ENCODE measurements around the gene CYP26A1. TPM values are rescaled to one million over a fixed set of nuclear protein-coding genes. Genes with fewer than 3 reads are reported as not detected.

CYP26A1 gene
- total RNA-seq, 1 donor from 2014 or later: 0.18 TPM

- peaks cover 75% of the 10 kb centered on the region for H3K27me3 Mint-ChIP-seq (ENCODE audit: low read depth, unreplicated experiment)
- H3K4me3 Mint-ChIP-seq (ENCODE audit: unreplicated experiment): peak overlapping the region; percentile 41
- peak overlapping the region; percentile 80 for H3K4me2 ChIP-seq (ENCODE audit: low read length)
- no peak overlapping the region for H3K27ac Mint-ChIP-seq (ENCODE audit: unreplicated experiment)
- peak overlapping the region; percentile 54 for H2AFZ ChIP-seq (ENCODE audit: low read depth, low read length)
- TF ChIP-seq EZH2 (IDR thresholded peaks at IDR 0.05; ENCODE audit: insufficient read depth, low read length) (no peak), CTCF (IDR thresholded peaks at IDR 0.05; ENCODE audit: insufficient read depth, low read depth, low read length) (peak; percentile 16)
- no peak overlapping the region for H3K9ac ChIP-seq (ENCODE audit: low read length)
- peaks cover 5% of the 10 kb centered on the region for H3K9me3 ChIP-seq (ENCODE audit: insufficient read depth, low read depth, low read length)
- H3K36me3 Mint-ChIP-seq (ENCODE audit: low read depth, unreplicated experiment): no peaks in the 10 kb centered on the region
- FAIRE-seq: no peak
- peaks cover 26% of the 10 kb centered on the region for H3K9me3 Mint-ChIP-seq (ENCODE audit: unreplicated experiment)
- peak; percentile 28 for DNase-seq (ENCODE audit: low read depth)
- H3K27ac ChIP-seq (ENCODE audit: low read depth, low read length): no peak overlapping the region
- H3K4me1 Mint-ChIP-seq (ENCODE audit: low read depth, unreplicated experiment): no peaks in the 10 kb centered on the region
- H4K20me1 ChIP-seq (ENCODE audit: insufficient read depth, low read length): no peaks in the 10 kb centered on the region
- H3K4me3 ChIP-seq (ENCODE audit: insufficient read depth, low read depth, low read length): peak overlapping the region; percentile 29
- H3K79me2 ChIP-seq (ENCODE audit: insufficient read depth, low read length): no peaks in the 10 kb centered on the region
- peaks cover 75% of the 10 kb centered on the region for H3K27me3 ChIP-seq (ENCODE audit: insufficient read depth, low read length)
- H3K36me3 ChIP-seq (ENCODE audit: insufficient read depth, low read length): no peaks in the 10 kb centered on the region
- H3K4me1 ChIP-seq (ENCODE audit: insufficient read depth, low read length): peaks cover 18% of the 10 kb centered on the region
These were observed 11.1 kb upstream of the CYP26A1 start for GRCh38 chr10:93062514-93063143.

GRCh38 chr10:93063144-93063976 lies 10.3 kb upstream of the CYP26A1 start:
- Histone ChIP-seq H3K4me3 (ENCODE audit: insufficient read depth, low read depth, low read length) (no peak overlapping the region), H2AFZ (ENCODE audit: low read depth, low read length) (no peak overlapping the region), H3K27ac (ENCODE audit: low read depth, low read length) (no peak overlapping the region), H3K36me3 (ENCODE audit: insufficient read depth, low read length) (no peaks in the 10 kb centered on the region), H3K9me3 (ENCODE audit: insufficient read depth, low read depth, low read length) (peaks cover 5% of the 10 kb centered on the region), H4K20me1 (ENCODE audit: insufficient read depth, low read length) (no peaks in the 10 kb centered on the region), H3K4me2 (ENCODE audit: low read length) (peak overlapping the region; percentile 80), H3K9ac (ENCODE audit: low read length) (no peak overlapping the region), H3K27me3 (ENCODE audit: insufficient read depth, low read length) (peaks cover 82% of the 10 kb centered on the region), H3K79me2 (ENCODE audit: insufficient read depth, low read length) (no peaks in the 10 kb centered on the region), H3K4me1 (ENCODE audit: insufficient read depth, low read length) (peaks cover 19% of the 10 kb centered on the region)
- TF ChIP-seq CTCF (IDR thresholded peaks at IDR 0.05; ENCODE audit: insufficient read depth, low read depth, low read length): no peak
- peak; percentile 64 for TF ChIP-seq EZH2 (IDR thresholded peaks at IDR 0.05; ENCODE audit: insufficient read depth, low read length)
- Mint-ChIP-seq H3K36me3 (ENCODE audit: low read depth, unreplicated experiment) (no peaks in the 10 kb centered on the region), H3K4me3 (ENCODE audit: unreplicated experiment) (no peak overlapping the region), H3K27me3 (ENCODE audit: low read depth, unreplicated experiment) (peaks cover 82% of the 10 kb centered on the region), H3K4me1 (ENCODE audit: low read depth, unreplicated experiment) (no peaks in the 10 kb centered on the region), H3K27ac (ENCODE audit: unreplicated experiment) (peak overlapping the region; percentile 81), H3K9me3 (ENCODE audit: unreplicated experiment) (peaks cover 26% of the 10 kb centered on the region)
- FAIRE-seq: no peak
- DNase-seq (ENCODE audit: low read depth): no peak

All from astrocyte (in vitro differentiated cells and primary cell).